Activated CD8-positive, alpha-beta memory T cell treated with anti-CD3 and anti-CD28 coated beads, Interleukin-2, amount 10 ng/mL, durations not matched to agents 7 days and 5 days (primary cell): ENCODE measurements around the gene MED8. TPM values are rescaled to one million over a fixed set of nuclear protein-coding genes. Genes with fewer than 3 reads are reported as not detected.
A peak's percentile ranks its signal among the peaks of the same experiment; 100 is the strongest.

ENCODE experiments used
- ATAC-seq: fragments of 150-1000 bp; cut with Tn5 transposase; one replicate; pipeline ENCODE4 v1.10.0; 2021; ENCODE audit warnings: moderate library complexity
- CTCF ChIA-PET: fragments of 350-600 bp; sonication (Branson Sonifier 250); formaldehyde crosslinking; loops from one replicate; lab custom pipeline; 2021; ENCODE audit warnings: antibody characterized with exemption; lab: Charles Lee
- DNase-seq: peaks from one replicate; pipeline ENCODE4 v3.0.0-alpha.2; 2020
- H3K27ac Mint-ChIP-seq: one replicate; pipeline ENCODE4 v1.8.0; 2021; ENCODE audit warnings: mild to moderate bottlenecking, mixed read lengths
- H3K27me3 Mint-ChIP-seq: one replicate; pipeline ENCODE4 v1.8.0; 2021; ENCODE audit warnings: mixed read lengths
- H3K36me3 Mint-ChIP-seq: one replicate; pipeline ENCODE4 v1.8.0; 2021; ENCODE audit warnings: mild to moderate bottlenecking, mixed read lengths
- H3K4me1 Mint-ChIP-seq: one replicate; pipeline ENCODE4 v1.8.0; 2021; ENCODE audit warnings: mixed read lengths
- H3K4me3 Mint-ChIP-seq: one replicate; pipeline ENCODE4 v1.8.0; 2021; ENCODE audit warnings: mild to moderate bottlenecking, moderate library complexity, mixed read lengths
- H3K9me3 Mint-ChIP-seq: one replicate; pipeline ENCODE4 v1.8.0; 2022; ENCODE audit warnings: low read depth, mixed read lengths
- total RNA-seq, 2 experiments: library from RNA; stranded (reverse); gene quantifications; one replicate each; pipeline ENCODE4 v1.2.3, GENCODE V29; 2021

The MED8 gene
- total RNA-seq, 2 experiments from 2014 or later = 38.7 to 43.6 TPM

DNA sequence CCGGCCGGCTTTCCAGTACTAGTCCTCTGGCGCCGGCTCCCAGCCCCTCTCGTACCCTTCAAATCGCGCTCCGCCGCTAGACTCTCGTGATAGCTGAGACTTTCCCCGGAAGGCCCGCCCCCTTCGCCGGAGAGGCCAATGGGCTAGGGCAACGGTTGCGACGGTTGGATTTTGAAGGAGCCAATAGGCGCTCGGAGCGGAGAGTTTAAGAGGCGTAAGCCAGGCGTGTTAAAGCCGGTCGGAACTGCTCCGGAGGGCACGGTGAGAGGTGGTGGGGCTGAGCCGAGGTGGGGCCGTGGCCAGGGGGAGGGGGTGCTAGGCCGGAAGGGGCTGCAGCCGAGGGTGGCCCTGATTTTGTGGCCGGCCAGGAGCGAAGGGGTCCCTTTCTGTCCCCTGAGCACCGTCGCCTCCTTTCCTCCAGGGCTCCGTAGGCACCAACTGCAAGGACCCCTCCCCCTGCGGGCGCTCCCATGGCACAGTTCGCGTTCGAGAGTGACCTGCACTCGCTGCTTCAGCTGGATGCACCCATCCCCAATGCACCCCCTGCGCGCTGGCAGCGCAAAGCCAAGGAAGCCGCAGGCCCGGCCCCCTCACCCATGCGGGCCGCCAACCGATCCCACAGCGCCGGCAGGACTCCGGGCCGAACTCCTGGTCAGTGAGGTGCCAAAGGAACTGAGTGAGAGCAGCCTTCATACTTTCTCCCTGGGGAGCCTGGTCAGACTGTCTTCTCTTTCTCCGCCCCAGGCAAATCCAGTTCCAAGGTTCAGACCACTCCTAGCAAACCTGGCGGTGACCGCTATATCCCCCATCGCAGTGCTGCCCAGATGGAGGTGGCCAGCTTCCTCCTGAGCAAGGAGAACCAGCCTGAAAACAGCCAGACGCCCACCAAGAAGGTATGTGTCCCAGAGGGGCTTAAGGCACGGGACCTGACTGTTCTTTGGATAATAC is 30.6 kb downstream of the MED8 start, which contains the start of gene CDC20:
TSS of gene CDC20 (plus strand) at position 236 of the 948 bp plus-strand sequence. CDS start at position 471, 235 bp downstream.
- Mint-ChIP-seq H3K4me1 (peaks cover 51% of the 10 kb centered on the region), H3K36me3 (peaks cover 51% of the 10 kb centered on the region), H3K9me3 (no peaks in the 10 kb centered on the region), H3K27ac (peak within 1 kb of the TSS; percentile 89), H3K27me3 (no peaks in the 10 kb centered on the region), H3K4me3 (peak within 1 kb of the TSS; percentile 94)
- ATAC-seq (peak; percentile 97), DNase-seq (peak; percentile 100)
- CTCF ChIA-PET = interaction anchor here (0.6 to 2.7 kb wide), 8 partner anchors 9 to 140 kb away, joined by 3 to 12 read pairs (median 4); partner anchors contain the start of gene ELOVL1

GRCh38 chr1:43358121-43358745 is 31.4 kb downstream of the MED8 start:
- ATAC-seq (no peak), DNase-seq (no peak)
- H3K27me3 Mint-ChIP-seq = no peaks in the 10 kb centered on the region
- peaks cover 46% of the 10 kb centered on the region for H3K4me1 Mint-ChIP-seq
- peaks cover 46% of the 10 kb centered on the region for H3K36me3 Mint-ChIP-seq
- no peaks in the 10 kb centered on the region for H3K9me3 Mint-ChIP-seq
- CTCF ChIA-PET = interaction anchor here (0.6 to 2.7 kb wide), 10 partner anchors 10 to 139 kb away, joined by 3 to 12 read pairs (median 4); partner anchors contain the start of gene ELOVL1
- H3K27ac Mint-ChIP-seq = peak overlapping the region; percentile 89
- peak overlapping the region; percentile 94 for H3K4me3 Mint-ChIP-seq

GRCh38 chr1:43357251-43357650 is 32.3 kb downstream of the MED8 start:
- Mint-ChIP-seq H3K27ac (no peak overlapping the region), H3K4me1 (peaks cover 40% of the 10 kb centered on the region), H3K36me3 (peaks cover 40% of the 10 kb centered on the region), H3K27me3 (no peaks in the 10 kb centered on the region), H3K4me3 (peak overlapping the region; percentile 94), H3K9me3 (no peaks in the 10 kb centered on the region)
- ATAC-seq = no peak
- DNase-seq = no peak
- CTCF ChIA-PET = interaction anchor here (1.0 to 2.7 kb wide), 5 partner anchors 11 to 130 kb away, joined by 3 to 12 read pairs (median 4); partner anchors contain the start of gene ELOVL1

- no peaks in the 10 kb centered on the region for H3K9me3 Mint-ChIP-seq
- ATAC-seq = no peak
- CTCF ChIA-PET = interaction anchor here (1.2 kb wide), 1 partner anchor 128 kb away, joined by 5 read pairs; no protein-coding TSS in a partner anchor
- peaks cover 21% of the 10 kb centered on the region for H3K4me1 Mint-ChIP-seq
- H3K27me3 Mint-ChIP-seq = no peaks in the 10 kb centered on the region
- H3K36me3 Mint-ChIP-seq = peaks cover 17% of the 10 kb centered on the region
- no peak overlapping the region for H3K27ac Mint-ChIP-seq
- DNase-seq = no peak
- H3K4me3 Mint-ChIP-seq = no peak overlapping the region
Observed at GRCh38 chr1:43354936-43355335, 34.7 kb downstream of the MED8 start.

GRCh38 chr1:43354471-43354870 is 35.1 kb downstream of the MED8 start:
- Mint-ChIP-seq H3K4me3 (no peak overlapping the region), H3K9me3 (no peaks in the 10 kb centered on the region), H3K36me3 (peaks cover 12% of the 10 kb centered on the region), H3K27me3 (no peaks in the 10 kb centered on the region), H3K27ac (no peak overlapping the region), H3K4me1 (peaks cover 20% of the 10 kb centered on the region)
- no peak for DNase-seq
- ATAC-seq = no peak
- CTCF ChIA-PET = interaction anchor here (1.2 kb wide), 1 partner anchor 127 kb away, joined by 5 read pairs; no protein-coding TSS in a partner anchor

DNA sequence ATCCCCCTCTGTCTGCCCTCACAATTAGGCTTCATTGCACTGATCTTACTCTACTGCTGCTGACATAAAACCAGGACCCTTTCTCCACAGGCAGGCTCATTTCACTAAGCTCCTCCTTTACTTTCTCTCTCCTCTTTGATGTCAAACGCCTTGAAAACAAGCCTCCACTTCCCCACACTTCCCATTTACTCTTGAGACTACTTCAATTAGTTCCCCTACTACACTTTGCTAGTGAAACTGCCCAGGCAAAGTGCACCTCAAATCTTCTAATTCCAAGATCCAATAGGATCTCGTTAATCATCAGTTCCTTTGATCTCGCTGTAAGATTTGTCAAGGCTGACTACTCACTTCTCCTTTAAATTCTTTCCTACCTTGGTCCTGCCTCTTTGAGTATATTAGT is 36.7 kb downstream of the MED8 start:
- ATAC-seq = no peak
- peaks cover 17% of the 10 kb centered on the region for H3K4me1 Mint-ChIP-seq
- no peak for DNase-seq
- H3K9me3 Mint-ChIP-seq = no peaks in the 10 kb centered on the region
- H3K27me3 Mint-ChIP-seq = no peaks in the 10 kb centered on the region
- CTCF ChIA-PET = interaction anchor here (1.0 kb wide), 1 partner anchor 62 kb away, joined by 4 read pairs; no protein-coding TSS in a partner anchor
- peaks cover 9% of the 10 kb centered on the region for H3K36me3 Mint-ChIP-seq
- peak overlapping the region; percentile 2 for H3K27ac Mint-ChIP-seq
- H3K4me3 Mint-ChIP-seq = no peak overlapping the region

DNA sequence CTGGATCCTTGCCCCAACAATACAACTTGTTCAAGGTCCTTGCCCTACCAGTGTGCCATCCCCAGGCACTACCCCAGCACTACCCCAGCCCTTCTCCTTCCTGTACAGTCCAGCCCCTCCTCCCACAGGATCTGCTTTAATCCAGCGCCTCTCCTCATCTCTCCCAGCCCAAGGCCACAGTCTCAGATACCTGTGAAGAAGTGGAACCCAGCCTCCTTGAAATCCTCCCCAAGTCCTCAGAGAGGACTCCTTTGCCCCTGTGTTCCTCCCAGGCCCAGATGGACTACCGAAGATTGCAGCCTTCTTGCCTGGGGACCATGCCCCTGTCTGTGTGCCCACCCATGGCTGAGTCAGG is 37.3 kb downstream of the MED8 start:
- no peak overlapping the region for H3K27ac Mint-ChIP-seq
- no peaks in the 10 kb centered on the region for H3K27me3 Mint-ChIP-seq
- H3K36me3 Mint-ChIP-seq = peaks cover 9% of the 10 kb centered on the region
- no peak for ATAC-seq
- DNase-seq = no peak
- H3K4me3 Mint-ChIP-seq = no peak overlapping the region
- CTCF ChIA-PET = interaction anchor here (1.0 kb wide), 1 partner anchor 62 kb away, joined by 4 read pairs; no protein-coding TSS in a partner anchor
- H3K4me1 Mint-ChIP-seq = peaks cover 15% of the 10 kb centered on the region
- H3K9me3 Mint-ChIP-seq = no peaks in the 10 kb centered on the region

DNA sequence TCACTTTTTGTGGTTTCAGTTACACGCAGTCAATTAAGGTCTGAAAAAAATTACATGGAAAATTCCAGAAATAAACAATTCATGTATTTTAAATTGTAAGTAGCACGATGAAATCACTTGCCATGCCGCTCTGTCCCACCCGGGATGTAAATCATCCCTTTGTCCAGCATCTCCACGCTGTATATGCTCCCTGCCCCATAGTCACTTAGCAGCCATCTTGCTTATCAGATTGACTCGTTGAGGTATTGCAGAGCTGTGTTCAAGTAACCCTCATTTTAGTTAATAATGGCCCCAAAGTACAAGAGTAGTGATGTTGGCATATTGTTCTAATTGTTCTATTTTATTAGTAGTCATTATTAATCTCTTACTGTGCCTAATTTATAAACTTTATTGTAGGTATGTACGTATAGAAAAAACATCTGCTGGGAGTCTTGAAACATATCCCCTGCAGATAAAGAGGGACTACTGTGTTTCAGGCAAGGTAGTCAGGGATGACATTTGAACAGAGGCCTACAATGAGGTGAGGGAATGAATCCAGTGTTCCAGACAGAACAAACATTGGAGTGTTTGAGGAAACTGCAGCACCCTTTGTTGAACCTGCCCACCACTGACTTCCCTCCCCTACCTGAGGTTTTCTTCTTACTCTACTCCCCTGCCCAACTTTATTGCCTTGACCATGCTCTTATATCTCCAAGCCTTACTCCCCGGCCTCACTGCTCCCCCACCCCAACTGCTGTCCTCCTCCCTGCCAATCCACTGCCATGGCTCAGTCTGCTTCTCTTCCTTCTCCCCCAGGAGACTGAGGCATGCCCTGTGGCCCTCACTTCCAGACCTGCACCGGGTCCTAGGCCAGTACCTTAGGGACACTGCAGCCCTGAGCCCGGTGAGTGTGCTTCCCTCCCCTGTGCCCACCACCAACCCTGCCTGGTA is 37.9 kb downstream of the MED8 start:
- peaks cover 7% of the 10 kb centered on the region for H3K36me3 Mint-ChIP-seq
- H3K9me3 Mint-ChIP-seq = no peaks in the 10 kb centered on the region
- H3K27me3 Mint-ChIP-seq = peaks cover 2% of the 10 kb centered on the region
- ATAC-seq (no peak), DNase-seq (no peak)
- no peak overlapping the region for H3K27ac Mint-ChIP-seq
- H3K4me3 Mint-ChIP-seq = no peak overlapping the region
- H3K4me1 Mint-ChIP-seq = peaks cover 13% of the 10 kb centered on the region
- CTCF ChIA-PET = no interaction called here

DNA sequence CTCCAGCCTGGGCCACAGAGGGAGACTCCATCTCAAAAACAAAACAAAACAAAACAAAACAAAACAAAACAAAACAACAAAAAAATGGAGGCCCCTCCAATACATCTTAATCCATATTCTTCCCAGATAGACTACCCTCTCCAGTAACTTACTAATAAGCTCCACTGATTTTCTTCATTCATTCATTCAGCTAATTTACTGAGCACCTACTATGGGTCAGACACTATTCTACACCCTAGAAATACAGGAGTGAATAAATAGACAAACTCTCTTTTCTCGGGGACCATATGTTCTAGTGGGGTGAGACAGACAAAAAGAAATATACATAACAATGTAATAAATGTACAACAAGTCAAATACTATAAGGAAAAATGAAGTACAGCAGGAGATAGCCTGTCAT is 38.6 kb downstream of the MED8 start:
- Mint-ChIP-seq H3K9me3 (no peaks in the 10 kb centered on the region), H3K27ac (no peak overlapping the region), H3K4me1 (peaks cover 10% of the 10 kb centered on the region), H3K36me3 (peaks cover 2% of the 10 kb centered on the region), H3K4me3 (no peak overlapping the region), H3K27me3 (peaks cover 2% of the 10 kb centered on the region)
- DNase-seq (no peak), ATAC-seq (no peak)
- CTCF ChIA-PET = no interaction called here

DNA sequence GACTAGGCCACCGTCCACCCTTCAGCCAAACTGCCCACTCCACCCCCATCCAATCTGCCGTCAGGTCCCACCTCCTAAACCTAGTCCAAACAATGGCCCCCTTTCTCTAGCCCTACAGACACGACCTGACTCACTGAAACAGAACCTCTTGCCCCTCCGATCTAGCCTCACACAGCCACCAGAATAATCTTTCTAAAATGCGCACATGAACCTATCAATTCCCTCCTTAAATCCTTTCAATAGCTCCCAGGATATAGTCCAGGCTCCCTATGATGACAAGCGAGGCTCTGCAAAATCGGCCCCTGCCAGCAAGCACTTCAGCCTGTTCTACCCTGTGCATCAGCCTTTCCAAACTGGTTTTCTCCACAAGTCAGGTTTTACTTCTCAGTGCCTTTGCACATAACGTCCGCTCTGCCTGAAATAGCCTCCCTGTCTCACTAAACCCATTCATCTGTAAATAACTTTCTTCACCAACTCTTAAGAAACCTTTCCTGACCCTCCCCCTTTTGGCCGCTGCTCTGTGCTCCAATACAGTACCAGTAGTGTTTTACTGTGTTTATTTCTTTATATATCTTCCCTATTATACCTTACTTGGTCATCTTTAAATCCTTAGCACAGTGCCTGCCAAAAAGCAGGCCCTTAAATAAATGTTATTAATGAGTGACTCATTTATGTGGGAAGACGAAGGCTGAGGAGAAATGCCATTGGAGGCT is 39.9 kb downstream of the MED8 start:
- no peak for ATAC-seq
- no peak for DNase-seq
- H3K4me3 Mint-ChIP-seq = peak overlapping the region; percentile 74
- peaks cover 2% of the 10 kb centered on the region for H3K27me3 Mint-ChIP-seq
- peaks cover 10% of the 10 kb centered on the region for H3K4me1 Mint-ChIP-seq
- no peaks in the 10 kb centered on the region for H3K36me3 Mint-ChIP-seq
- no peaks in the 10 kb centered on the region for H3K9me3 Mint-ChIP-seq
- H3K27ac Mint-ChIP-seq = peak overlapping the region; percentile 80
- CTCF ChIA-PET = no interaction called here

GRCh38 chr1:43348809-43349593 is 40.6 kb downstream of the MED8 start:
- Mint-ChIP-seq H3K4me1 (peaks cover 10% of the 10 kb centered on the region), H3K27ac (peak overlapping the region; percentile 80), H3K9me3 (no peaks in the 10 kb centered on the region), H3K36me3 (no peaks in the 10 kb centered on the region), H3K4me3 (peak overlapping the region; percentile 74), H3K27me3 (peaks cover 2% of the 10 kb centered on the region)
- peak; percentile 88 for ATAC-seq
- DNase-seq = peak; percentile 83
- CTCF ChIA-PET = interaction anchor here (0.8 kb wide), 1 partner anchor 51 kb away, joined by 3 read pairs; no protein-coding TSS in a partner anchor
